H9 (cell line): ENCODE results near the gene SLC46A3. TPM values are rescaled to one million over a fixed set of nuclear protein-coding genes. Genes with fewer than 3 reads are reported as not detected.

Source experiments
- DNase-seq: peaks from one replicate; pipeline ENCODE4 v3.0.0-alpha.2; 2017
- H2AFZ ChIP-seq: one replicate; pipeline ENCODE4 v1.6.1; 2013; ENCODE audit warnings: mild to moderate bottlenecking, low read length, control low read depth, moderate library complexity
- H2AK5ac ChIP-seq: 2 replicates; pipeline ENCODE4 v1.6.1; 2013; ENCODE audit warnings: low read length, control low read depth, mixed read lengths; ENCODE audit not compliant: insufficient read length
- H2BK120ac ChIP-seq: one replicate; pipeline ENCODE4 v1.6.1; 2013; ENCODE audit warnings: low read depth, mild to moderate bottlenecking, low read length, control low read depth, inconsistent platforms; ENCODE audit not compliant: poor library complexity, severe bottlenecking
- H2BK12ac ChIP-seq: 2 replicates; pipeline ENCODE4 v1.6.1; 2013; ENCODE audit warnings: low read length, control low read depth, mixed read lengths, low read depth; ENCODE audit not compliant: insufficient read length
- H2BK15ac ChIP-seq: 2 replicates; pipeline ENCODE4 v1.6.1; 2013; ENCODE audit warnings: low read depth, low read length, control low read depth
- H2BK20ac ChIP-seq: one replicate; pipeline ENCODE4 v1.6.1; 2013; ENCODE audit warnings: low read depth, mild to moderate bottlenecking, low read length, control low read depth, inconsistent platforms; ENCODE audit not compliant: poor library complexity, severe bottlenecking
- H2BK5ac ChIP-seq: 2 replicates; pipeline ENCODE4 v1.6.1; 2013; ENCODE audit warnings: low read length, control low read depth, mixed read lengths; ENCODE audit not compliant: insufficient read length
- H3K14ac ChIP-seq: 2 replicates; pipeline ENCODE4 v1.6.1; 2013; ENCODE audit warnings: low read length, control low read depth; ENCODE audit not compliant: insufficient read depth
- H3K18ac ChIP-seq: 2 replicates; pipeline ENCODE4 v1.6.1; 2013; ENCODE audit warnings: low read depth, mild to moderate bottlenecking, mixed read lengths, low read length, control low read depth; ENCODE audit not compliant: insufficient read length
- H3K23ac ChIP-seq: 2 replicates; pipeline ENCODE4 v1.6.1; 2013; ENCODE audit warnings: low read length, control low read depth, mixed read lengths, low read depth; ENCODE audit not compliant: insufficient read length
- H3K23me2 ChIP-seq: 2 replicates; pipeline ENCODE4 v1.6.1; 2013; ENCODE audit warnings: low read depth, mild to moderate bottlenecking, mixed read lengths, low read length, control low read depth; ENCODE audit not compliant: insufficient read length, poor library complexity, severe bottlenecking
- H3K27ac ChIP-seq: 2 replicates; pipeline ENCODE4 v1.5.1; 2013; ENCODE audit warnings: low read length, control low read depth, mixed read lengths, low read depth; ENCODE audit not compliant: insufficient read length
- H3K27me3 ChIP-seq: 2 replicates; pipeline ENCODE4 v1.6.1; 2013; ENCODE audit warnings: low read length, control low read depth, inconsistent platforms; ENCODE audit not compliant: insufficient read depth
- H3K4ac ChIP-seq: 2 replicates; pipeline ENCODE4 v1.6.1; 2013; ENCODE audit warnings: low read depth, mild to moderate bottlenecking, control low read depth, inconsistent platforms, low read length, moderate library complexity
- H3K4me1 ChIP-seq: 2 replicates; pipeline ENCODE4 v1.6.1; 2013; ENCODE audit warnings: low read length, control low read depth, inconsistent platforms; ENCODE audit not compliant: insufficient read depth
- H3K4me2 ChIP-seq: 2 replicates; pipeline ENCODE4 v1.6.1; 2013; ENCODE audit warnings: low read length, control low read depth, mixed read lengths; ENCODE audit not compliant: insufficient read length, insufficient read depth
- H3K56ac ChIP-seq: 2 replicates; pipeline ENCODE4 v1.6.1; 2013; ENCODE audit warnings: low read depth, mild to moderate bottlenecking, mixed read lengths, low read length, control low read depth; ENCODE audit not compliant: insufficient read length
- H3K79me1 ChIP-seq: 2 replicates; pipeline ENCODE4 v1.6.1; 2013; ENCODE audit warnings: low read depth, mild to moderate bottlenecking, moderate library complexity, low read length, control low read depth, inconsistent platforms; ENCODE audit not compliant: insufficient read depth, poor library complexity, severe bottlenecking
- H3K79me2 ChIP-seq: 2 replicates; pipeline ENCODE4 v1.6.1; 2013; ENCODE audit warnings: low read length, control low read depth, inconsistent platforms; ENCODE audit not compliant: insufficient read depth
- H3K9ac ChIP-seq: 2 replicates; pipeline ENCODE4 v1.6.1; 2013; ENCODE audit warnings: low read length, control low read depth, mixed read lengths; ENCODE audit not compliant: insufficient read length; ENCODE audit errors: extremely low read depth
- H3K9me3 ChIP-seq: one replicate; pipeline ENCODE4 v1.6.1; 2013; ENCODE audit warnings: low read depth, low read length, inconsistent platforms; ENCODE audit not compliant: control insufficient read depth
- H3T11ph ChIP-seq: one replicate; pipeline ENCODE4 v1.6.1; 2013; ENCODE audit warnings: mild to moderate bottlenecking, low read length, control low read depth, inconsistent platforms
- H4K20me1 ChIP-seq: one replicate; pipeline ENCODE4 v1.6.1; 2013; ENCODE audit not compliant: control insufficient read depth, insufficient read length, insufficient read depth
- H4K5ac ChIP-seq: 2 replicates; pipeline ENCODE4 v1.6.1; 2013; ENCODE audit warnings: low read depth, mild to moderate bottlenecking, mixed read lengths, low read length, control low read depth; ENCODE audit not compliant: insufficient read length
- H4K8ac ChIP-seq: replicated peaks from 2 replicates; pipeline ENCODE4 v1.6.1; 2013; ENCODE audit warnings: low read length, control low read depth, mixed read lengths, low read depth; ENCODE audit not compliant: insufficient read length
- H4K91ac ChIP-seq: 2 replicates; pipeline ENCODE4 v1.6.1; 2013; ENCODE audit warnings: low read depth, mild to moderate bottlenecking, moderate library complexity, mixed read lengths, low read length, control low read depth; ENCODE audit not compliant: insufficient read length
- H3K27ac Mint-ChIP-seq, 3 experiments: 2 replicates in 2 of 3; 3 replicates in 1 of 3; pipeline ENCODE4 v1.8.0; 2020 to 2021; ENCODE audit warnings: mixed read lengths in 3 of 3, mild to moderate bottlenecking in 1 of 3, moderate library complexity in 1 of 3
- H3K27me3 Mint-ChIP-seq: 2 replicates; pipeline ENCODE4 v1.8.0; 2021; ENCODE audit warnings: low read depth, mild to moderate bottlenecking, moderate library complexity, mixed read lengths
- H3K36me3 Mint-ChIP-seq, 3 experiments: 2 replicates in 2 of 3; 3 replicates in 1 of 3; pipeline ENCODE4 v1.8.0; 2020 to 2021; ENCODE audit warnings: low read depth in 3 of 3, mixed read lengths in 3 of 3; ENCODE audit not compliant: insufficient read depth in 1 of 3
- H3K4me1 Mint-ChIP-seq, 2 experiments: 2 replicates each; pipeline ENCODE4 v1.8.0; 2020; ENCODE audit warnings: mixed read lengths in 2 of 2
- H3K4me3 Mint-ChIP-seq, 2 experiments: 2 replicates in 1 of 2; 3 replicates in 1 of 2; pipeline ENCODE4 v1.8.0; 2020 to 2021; ENCODE audit warnings: mild to moderate bottlenecking in 2 of 2, mixed read lengths in 2 of 2, moderate library complexity in 1 of 2
- H3K9me3 Mint-ChIP-seq, 2 experiments: 2 replicates in 1 of 2; 3 replicates in 1 of 2; pipeline ENCODE4 v1.8.0; 2020; ENCODE audit warnings: mild to moderate bottlenecking in 2 of 2, mixed read lengths in 2 of 2, moderate library complexity in 1 of 2
- WGBS: extraction: QIAGEN DNeasy Blood & Tissue Kit; methylation state at CpG from one replicate; pipeline ENCODE4 v1.1.7; 2013; ENCODE audit warnings: missing lambda C conversion rate, low lambda C conversion rate, mixed read lengths; ENCODE audit not compliant: insufficient read length; ENCODE audit errors: extremely low coverage; 5-methylcytosine and 5-hydroxymethylcytosine counted together
- total RNA-seq: library from RNA; stranded (reverse); gene quantifications from 2 replicates; pipeline ENCODE4 v1.2.1, GENCODE V29; 2021
- TF ChIP-seq, protein P1 (sequence below): fragments of 200-600 bp; sonication (generic); conservative IDR thresholded peaks from 3 replicates; pipeline ENCODE4 v1.8.0; 2021; ENCODE audit warnings: antibody characterized with exemption, mild to moderate bottlenecking

Gene SLC46A3
- total RNA-seq, 1 experiment from 2014 or later: 0.26 TPM

DNA sequence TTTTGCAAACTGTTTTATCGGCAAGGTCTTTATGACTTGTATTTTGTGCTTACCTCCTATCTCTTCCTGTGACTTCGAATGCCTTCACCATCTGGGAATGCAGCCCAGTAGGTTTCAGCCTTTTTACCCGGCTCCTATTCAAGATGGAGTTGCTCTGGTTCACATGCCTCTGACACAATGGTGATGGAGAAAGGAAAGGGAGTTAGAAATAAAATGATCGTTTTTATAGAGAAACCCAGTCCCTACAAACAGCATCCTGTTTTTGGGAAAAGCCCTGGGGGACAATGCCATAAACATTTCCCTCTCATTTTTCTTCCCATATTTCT is 27.5 kb upstream of the SLC46A3 start:
- Histone ChIP-seq H3K27me3 (no peaks in the 10 kb centered on the region), H2AFZ (no peak overlapping the region), H2AK5ac (no peak overlapping the region), H2BK20ac (no peak overlapping the region), H4K20me1 (no peaks in the 10 kb centered on the region), H3K56ac (no peak overlapping the region), H3K27ac (no peak overlapping the region), H4K5ac (no peak overlapping the region), H2BK5ac (no peak overlapping the region), H4K8ac (no peak overlapping the region), H3T11ph (no peak overlapping the region), H3K4ac (no peak overlapping the region; the same call in 1 of the 2 replicates), H2BK12ac (peak overlapping the region; percentile 41), H3K79me2 (no peaks in the 10 kb centered on the region), H3K18ac (peak overlapping the region; percentile 1), H2BK15ac (no peak overlapping the region), H3K4me2 (no peak overlapping the region), H4K91ac (no peak overlapping the region), H3K79me1 (no peaks in the 10 kb centered on the region), H3K9me3 (no peaks in the 10 kb centered on the region), H3K9ac (no peak overlapping the region), H3K14ac (no peak overlapping the region; the same call in 1 of the 2 replicates), H2BK120ac (peak overlapping the region; percentile 69), H3K23me2 (no peaks in the 10 kb centered on the region), H3K4me1 (peaks cover 12% of the 10 kb centered on the region; the same call in 1 of the 2 replicates), H3K23ac (no peak overlapping the region)
- WGBS: no CpG with 5 or more reads among the region's 4 CpGs
- Mint-ChIP-seq H3K9me3 (peaks cover 0 to 6% of the 10 kb centered on the region in 2 experiments; a peak in 3 of 5 replicates), H3K27me3 (no peaks in the 10 kb centered on the region), H3K4me3 (no peak overlapping the region), H3K27ac (peak overlapping the region in 1 of 3 experiments; percentile 46; a peak in 2 of 7 replicates), H3K36me3 (peaks cover 1 to 8% (median 2%) of the 10 kb centered on the region in 3 experiments; a peak in 3 of 7 replicates), H3K4me1 (peaks cover 50 to 55% of the 10 kb centered on the region in 2 experiments)
- TF ChIP-seq, protein P1, sequence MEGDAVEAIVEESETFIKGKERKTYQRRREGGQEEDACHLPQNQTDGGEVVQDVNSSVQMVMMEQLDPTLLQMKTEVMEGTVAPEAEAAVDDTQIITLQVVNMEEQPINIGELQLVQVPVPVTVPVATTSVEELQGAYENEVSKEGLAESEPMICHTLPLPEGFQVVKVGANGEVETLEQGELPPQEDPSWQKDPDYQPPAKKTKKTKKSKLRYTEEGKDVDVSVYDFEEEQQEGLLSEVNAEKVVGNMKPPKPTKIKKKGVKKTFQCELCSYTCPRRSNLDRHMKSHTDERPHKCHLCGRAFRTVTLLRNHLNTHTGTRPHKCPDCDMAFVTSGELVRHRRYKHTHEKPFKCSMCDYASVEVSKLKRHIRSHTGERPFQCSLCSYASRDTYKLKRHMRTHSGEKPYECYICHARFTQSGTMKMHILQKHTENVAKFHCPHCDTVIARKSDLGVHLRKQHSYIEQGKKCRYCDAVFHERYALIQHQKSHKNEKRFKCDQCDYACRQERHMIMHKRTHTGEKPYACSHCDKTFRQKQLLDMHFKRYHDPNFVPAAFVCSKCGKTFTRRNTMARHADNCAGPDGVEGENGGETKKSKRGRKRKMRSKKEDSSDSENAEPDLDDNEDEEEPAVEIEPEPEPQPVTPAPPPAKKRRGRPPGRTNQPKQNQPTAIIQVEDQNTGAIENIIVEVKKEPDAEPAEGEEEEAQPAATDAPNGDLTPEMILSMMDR: no peak
- no peak for DNase-seq
